GM18870 (cell line): ENCODE measurements around the gene ROPN1.
A peak's percentile ranks its signal among the peaks of the same experiment; 100 is the strongest.
"Not testable (repeated sequence)": the region's sequence is repeated elsewhere in the genome, so short reads cannot be mapped to it uniquely, and the experiment has no call there.

Experiments
- ATAC-seq: cut with Tn5 transposase; IDR thresholded peaks from one replicate; pipeline ENCODE4 v1.9.1; 2021; ENCODE audit warnings: moderate library complexity; ENCODE audit not compliant: unreplicated experiment

The ROPN1 gene

GRCh38 chr3:123997543-123997942 is 5.6 kb upstream of the ROPN1 start:
- no peak for ATAC-seq

GRCh38 chr3:123993818-123994217 is 1.9 kb upstream of the ROPN1 start:
- ATAC-seq: no peak

DNA sequence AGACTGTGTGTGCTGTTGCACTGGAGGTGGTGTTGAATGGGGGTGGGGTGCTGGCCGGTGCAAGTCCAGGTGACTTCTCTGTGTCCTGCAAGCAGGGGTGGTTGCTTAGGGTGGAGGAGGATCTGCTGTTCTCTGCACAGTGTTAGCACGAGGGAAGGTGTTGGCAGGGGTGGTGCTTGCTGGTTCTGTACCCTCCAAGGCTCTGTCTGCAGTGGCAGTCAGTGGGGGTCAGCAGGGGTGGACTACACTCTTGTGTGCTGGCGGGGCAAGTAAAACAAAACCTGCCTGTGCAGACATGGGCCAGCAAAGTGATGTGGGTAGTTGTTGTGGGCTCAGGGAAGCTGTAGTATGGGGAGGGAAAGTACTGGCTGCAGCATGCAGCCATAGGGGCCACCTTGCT is 5.5 kb downstream of the ROPN1 start:
- ATAC-seq: no peak

DNA sequence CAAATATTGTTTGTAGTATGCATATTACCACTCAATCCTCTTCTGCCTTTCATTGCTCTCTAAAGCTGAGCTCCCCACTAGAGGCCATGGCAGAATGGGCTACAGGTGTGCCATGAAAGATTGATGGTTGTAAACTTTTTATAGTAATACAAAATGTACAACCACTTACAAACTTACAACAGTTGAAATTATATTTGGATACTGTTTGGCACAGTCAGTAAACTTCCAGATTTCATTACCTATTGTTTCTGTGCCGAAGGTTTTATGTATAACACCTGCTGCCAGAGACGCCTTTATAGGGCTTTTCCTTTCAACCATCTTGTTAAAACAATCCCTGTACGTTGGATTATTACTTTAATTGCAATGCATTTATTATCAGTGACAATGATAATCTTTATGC is 7.0 kb downstream of the ROPN1 start:
- ATAC-seq: no peak

DNA sequence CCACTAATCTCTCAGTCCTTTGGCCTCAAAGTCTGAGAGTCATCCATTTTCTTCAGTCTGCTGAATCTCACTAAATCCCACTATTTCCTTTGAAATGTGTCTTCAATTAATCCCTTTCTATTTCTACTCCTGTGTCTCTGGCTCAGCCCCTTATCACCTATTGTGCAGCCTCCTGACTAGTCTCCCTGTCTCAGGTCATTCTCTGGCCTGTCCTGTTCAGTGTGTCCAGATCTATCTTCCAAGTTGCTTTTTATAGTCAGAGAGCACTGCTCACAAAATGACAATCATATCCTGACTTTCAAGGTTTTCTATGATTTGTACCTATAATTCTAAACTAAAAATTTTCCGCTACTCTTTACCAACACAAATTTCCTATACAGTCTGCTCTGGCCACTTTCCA is 7.6 kb downstream of the ROPN1 start:
- no peak for ATAC-seq

GRCh38 chr3:123981317-123981716 is 10.6 kb downstream of the ROPN1 start:
- not testable (repeated sequence) for ATAC-seq

DNA sequence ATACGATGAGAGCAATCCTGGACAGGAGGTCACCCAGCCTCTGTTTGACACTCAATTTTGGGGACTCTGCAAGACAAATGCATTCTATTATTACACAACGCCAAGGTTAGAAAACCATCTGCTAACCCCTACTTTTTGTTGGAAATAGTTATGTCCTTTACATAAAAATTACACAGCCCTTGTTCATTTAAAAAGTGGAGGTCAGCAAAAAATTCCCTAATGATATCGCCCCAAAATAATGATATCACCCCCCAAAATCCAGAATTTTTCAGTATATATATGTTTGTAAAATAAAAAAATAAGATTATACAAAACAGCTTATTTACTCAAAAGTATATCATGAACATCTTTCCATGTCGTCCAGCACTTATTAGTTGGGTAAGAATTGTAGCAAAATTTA is 11.4 kb downstream of the ROPN1 start:
- ATAC-seq: no peak

DNA sequence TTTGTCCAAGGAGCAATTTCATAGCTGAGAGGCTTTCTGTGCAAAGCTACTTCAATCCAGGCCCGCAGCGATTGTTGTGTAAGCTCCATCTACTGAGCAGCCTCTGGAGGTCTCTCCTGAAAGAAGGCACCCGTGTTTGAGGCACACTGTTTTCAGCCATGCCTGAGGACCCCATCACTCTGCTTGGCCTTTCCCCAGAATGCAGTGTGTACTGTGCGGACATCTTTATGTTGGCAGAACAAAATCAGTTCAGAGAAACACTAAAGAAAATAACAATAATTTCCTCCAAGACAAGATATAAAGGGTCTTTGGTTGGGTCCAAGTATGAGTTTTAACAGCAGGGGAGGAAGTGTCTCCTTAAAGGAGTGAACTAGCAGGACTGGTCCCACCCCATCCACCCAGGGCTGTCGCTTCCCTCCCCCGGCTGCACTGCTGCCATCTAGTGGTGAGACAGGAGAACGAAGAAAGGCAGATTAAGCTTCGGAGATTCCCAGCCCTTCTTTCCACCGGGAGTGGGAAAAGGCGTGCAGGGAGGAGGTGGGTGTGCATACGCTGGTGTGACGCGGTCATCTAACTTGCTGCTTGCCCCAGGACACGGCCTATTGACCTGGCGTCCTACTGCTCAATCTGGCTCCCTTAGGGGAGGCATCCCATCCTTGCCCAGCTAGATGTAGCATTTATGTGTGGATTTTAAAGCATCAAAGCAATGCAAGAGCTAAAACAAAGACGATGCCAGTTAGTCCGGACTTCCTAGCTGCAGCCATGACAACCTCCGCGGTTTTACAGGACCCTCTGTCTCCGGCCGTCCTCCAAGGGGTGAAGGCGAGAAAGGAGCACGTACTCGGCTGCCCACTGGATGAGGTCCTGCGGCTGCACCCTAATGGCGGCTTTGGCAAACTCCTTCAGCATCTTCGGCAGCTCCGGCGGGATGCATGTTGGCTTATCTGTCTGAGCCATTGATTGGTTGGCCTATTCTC is 12.1 kb downstream of the ROPN1 start:
- not testable (repeated sequence) for ATAC-seq

DNA sequence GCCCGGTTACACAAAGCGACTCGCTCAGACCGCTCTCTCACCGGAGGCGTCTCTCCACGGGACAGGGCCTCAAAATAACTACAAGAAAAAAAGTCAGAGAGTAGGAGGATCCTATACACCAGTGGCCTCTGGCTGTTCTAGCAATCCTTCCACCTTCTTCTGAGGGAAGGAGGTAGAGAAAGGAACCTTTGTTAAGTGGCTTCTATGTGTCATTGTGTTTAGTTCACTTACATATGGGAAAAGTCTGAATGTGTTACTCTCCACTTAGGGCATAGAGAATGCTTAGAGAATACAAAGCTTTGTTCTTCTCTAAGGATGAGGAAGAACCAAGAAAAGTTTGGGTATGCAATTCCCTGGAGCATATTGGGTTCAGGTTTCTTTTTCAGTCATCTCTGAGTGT is 15.0 kb downstream of the ROPN1 start:
- ATAC-seq: not testable (repeated sequence)

GRCh38 chr3:123976181-123976898 is 15.6 kb downstream of the ROPN1 start:
- ATAC-seq: not testable (repeated sequence)

DNA sequence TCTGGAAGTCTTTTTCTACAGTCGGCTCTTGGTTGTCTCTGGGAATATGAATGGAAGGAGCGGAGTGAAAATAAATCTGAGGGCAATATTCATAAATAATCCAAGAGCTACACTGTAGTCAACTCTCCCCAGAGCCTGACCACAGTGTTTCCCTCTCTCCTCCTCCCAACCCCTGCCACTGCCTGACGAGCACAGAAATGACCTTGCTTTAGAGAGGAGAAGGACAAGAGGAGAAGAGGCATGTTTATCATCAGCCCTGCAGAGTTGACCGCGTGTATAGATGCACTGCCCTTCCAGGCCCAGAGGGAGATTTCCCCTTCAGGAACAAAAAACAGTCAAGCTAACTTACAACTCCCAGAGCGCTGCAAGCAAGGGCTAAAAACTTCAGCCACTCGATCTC is 16.9 kb downstream of the ROPN1 start:
- not testable (repeated sequence) for ATAC-seq

DNA sequence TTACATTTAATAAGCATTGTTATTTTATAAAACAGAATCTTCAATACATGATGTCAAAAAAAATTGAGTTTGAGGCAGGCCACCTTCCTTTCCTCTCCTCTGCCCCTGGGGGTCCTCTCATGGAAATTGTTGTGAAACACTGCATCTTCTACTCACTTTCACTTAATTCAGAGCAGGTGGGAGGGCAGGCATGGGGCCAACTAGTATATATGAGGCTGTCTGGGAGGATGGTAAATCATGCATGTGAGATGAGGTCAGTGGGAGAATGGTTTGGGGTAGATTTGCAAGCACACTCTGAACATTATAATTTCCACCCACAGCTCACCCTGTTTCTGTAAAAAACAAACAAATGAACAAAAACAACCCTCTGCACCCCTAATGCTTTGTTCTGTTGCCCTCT is 20.5 kb downstream of the ROPN1 start:
- ATAC-seq: no peak

GRCh38 chr3:123967260-123967659 is 24.7 kb downstream of the ROPN1 start:
- not testable (repeated sequence) for ATAC-seq

DNA sequence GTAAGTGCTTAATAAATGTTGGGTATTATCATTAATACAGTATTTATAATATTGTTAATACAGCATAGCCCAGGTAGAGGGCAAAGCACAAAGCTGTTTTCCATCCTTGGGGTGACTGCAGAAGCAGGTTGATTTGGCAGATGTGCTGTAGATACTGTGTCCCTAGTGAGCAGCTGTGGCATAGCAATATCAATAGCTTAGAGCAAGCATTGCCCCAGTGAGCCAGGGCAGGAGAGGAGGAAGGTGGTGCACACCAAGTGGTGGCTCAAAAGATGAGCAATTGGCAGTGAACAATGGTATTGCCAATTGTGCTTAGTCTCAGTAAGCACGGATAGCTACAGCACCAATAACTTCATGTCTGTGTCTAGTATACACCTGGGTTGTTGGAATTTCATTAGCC is 25.1 kb downstream of the ROPN1 start:
- not testable (repeated sequence) for ATAC-seq

- not testable (repeated sequence) for ATAC-seq
These were observed 27.1 kb downstream of the ROPN1 start for GRCh38 chr3:123964793-123965192.

- no peak for ATAC-seq
These were observed 30.4 kb downstream of the ROPN1 start for GRCh38 chr3:123961508-123961856.

GRCh38 chr3:123960781-123961507 is 31.0 kb downstream of the ROPN1 start, which contains the start of gene CCDC14:
Gene CCDC14 (minus strand): TSS chr3:123961229. CDS start chr3:123961173, 56 bp downstream.
- ATAC-seq: peak; percentile 49

DNA sequence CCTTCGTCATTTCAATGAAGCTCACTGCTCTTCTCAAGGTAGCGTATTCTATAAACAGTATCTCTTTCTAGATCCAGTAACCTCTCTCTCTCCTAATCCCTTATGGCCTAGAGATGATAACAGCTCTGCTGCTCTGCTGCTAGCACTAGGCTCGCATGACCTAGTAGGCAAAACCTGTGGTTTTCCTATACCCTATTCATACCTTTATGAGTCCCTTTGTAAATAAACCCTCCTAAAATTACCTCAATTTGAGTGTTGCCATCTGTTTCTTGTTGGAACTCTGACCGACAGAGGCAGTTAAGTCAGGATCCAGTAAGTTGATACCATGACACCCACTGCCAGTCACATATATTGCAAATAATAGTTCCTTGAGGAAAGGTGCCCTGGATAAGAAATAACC is 38.2 kb downstream of the ROPN1 start:
- ATAC-seq: peak; percentile 63

GRCh38 chr3:123952844-123953520 is 38.9 kb downstream of the ROPN1 start:
- no peak for ATAC-seq

GRCh38 chr3:123951522-123952447 is 40.1 kb downstream of the ROPN1 start:
- no peak for ATAC-seq
